A549 (cell line): Measurements from ENCODE around the gene LGR5. TPM values are rescaled to one million over a fixed set of nuclear protein-coding genes. Genes with fewer than 3 reads are reported as not detected.

Experiments
- ATAC-seq, 2 experiments: fragments of 200-7000 bp in 1 of 2; fragments of >200 bp in 1 of 2; cut with Nextera tagmentation in 1 of 2; cut with Tn5 transposase in 1 of 2; 3 replicates each; pipeline versions ENCODE4 v1.8.0 to v1.9.1; 2018 to 2020; ENCODE audit warnings: mild to moderate bottlenecking in 1 of 2, moderate library complexity in 1 of 2
- CTCF ChIA-PET: fragments of 300-600 bp; sonication (Branson Sonifier 250); formaldehyde crosslinking; extraction: SDS; loops from one replicate; lab custom pipeline; 2021; ENCODE audit warnings: antibody characterized with exemption, inconsistent platforms; lab: Yijun Ruan, JAX
- POLR2A ChIA-PET: fragments of 350-600 bp; formaldehyde crosslinking; extraction: SDS; loops from one replicate; lab custom pipeline; 2021; ENCODE audit warnings: antibody characterized with exemption, inconsistent platforms; lab: Yijun Ruan, JAX
- DNase-seq, 2 experiments: peaks; one replicate each; pipeline versions ENCODE4 v3.0.0 to v3.0.0-alpha.2; 2011 to 2016; ENCODE audit warnings: low read depth in 1 of 2, low spot score in 1 of 2
- FAIRE-seq: peaks from 2 replicates; lab custom pipeline; 2011; peaks lifted over from hg19 to GRCh38; lab: Jason Lieb, UNC
- H3K27ac ChIP-seq, 2 experiments: fragments of >200 bp; sonication (Bioruptor Twin); formaldehyde crosslinking; 3 replicates each; pipeline ENCODE4 v1.5.1; 2016 to 2017
- H3K4me1 ChIP-seq: fragments of >200 bp; sonication (Bioruptor Twin); formaldehyde crosslinking; 3 replicates; pipeline ENCODE4 v1.6.1; 2016
- H3K4me2 ChIP-seq: fragments of >200 bp; sonication (Bioruptor Twin); formaldehyde crosslinking; 3 replicates; pipeline ENCODE4 v1.6.1; 2016
- H3K4me3 ChIP-seq: fragments of >200 bp; sonication (Bioruptor Twin); formaldehyde crosslinking; 3 replicates; pipeline ENCODE4 v1.5.1; 2016
- H3K9me3 ChIP-seq: fragments of >200 bp; sonication (Bioruptor Twin); formaldehyde crosslinking; 3 replicates; pipeline ENCODE4 v1.6.1; 2016
- CBX2 ChIP-seq: fragments of 200-600 bp; sonication (generic); IDR thresholded peaks from 2 replicates; pipeline ENCODE4 v1.6.1; 2016; ENCODE audit warnings: low read depth, mild to moderate bottlenecking, borderline replicate concordance
- CHD2 ChIP-seq: fragments of 150-350 bp; IDR thresholded peaks from 2 replicates; pipeline ENCODE4 v1.6.1; 2014; ENCODE audit warnings: low read length; ENCODE audit not compliant: partially characterized antibody
- CHD4 ChIP-seq: fragments of 200-600 bp; sonication (generic); IDR thresholded peaks from 2 replicates; pipeline ENCODE4 v1.6.1; 2016; ENCODE audit warnings: antibody characterized with exemption, mild to moderate bottlenecking, borderline replicate concordance
- E2F6 ChIP-seq: IDR thresholded peaks from 2 replicates; pipeline ENCODE4 v1.6.1; 2012; ENCODE audit warnings: low read depth, borderline replicate concordance
- EHF ChIP-seq: fragments of 250-450 bp; sonication (Bioruptor Pico); IDR thresholded peaks from 2 replicates; pipeline ENCODE4 v1.5.0; 2020; ENCODE audit warnings: mild to moderate bottlenecking
- EHMT2 ChIP-seq: fragments of 200-600 bp; sonication (generic); IDR thresholded peaks from 2 replicates; pipeline ENCODE4 v1.6.1; 2016; ENCODE audit warnings: antibody characterized with exemption, low read depth, mild to moderate bottlenecking, moderate library complexity
- ESRRA ChIP-seq: fragments of 150-350 bp; IDR thresholded peaks from 2 replicates; pipeline ENCODE4 v1.6.1; 2014; ENCODE audit warnings: mild to moderate bottlenecking, low read length, borderline replicate concordance
- FOSL2 ChIP-seq, 2 experiments: fragments of 450-650 bp in 1 of 2; fragments of >200 bp in 1 of 2; sonication (Bioruptor Twin) in 1 of 2; formaldehyde crosslinking; IDR thresholded peaks; 2 replicates each; pipeline versions ENCODE4 v1.5.0 to v1.6.1; 2016 to 2020; ENCODE audit warnings: mild to moderate bottlenecking in 1 of 2, moderate library complexity in 1 of 2
- GATA3 ChIP-seq: IDR thresholded peaks from 2 replicates; pipeline ENCODE4 v1.6.1; 2012; ENCODE audit warnings: borderline replicate concordance
- HDAC2 ChIP-seq: fragments of 200-600 bp; sonication (generic); IDR thresholded peaks from 2 replicates; pipeline ENCODE4 v1.6.1; 2016
- HEYL ChIP-seq: fragments of 250-450 bp; sonication (Bioruptor Pico); IDR thresholded peaks from 2 replicates; pipeline ENCODE4 v1.8.0; 2021; ENCODE audit warnings: mild to moderate bottlenecking, moderate library complexity
- HOXA7 ChIP-seq: fragments of 250-450 bp; sonication (Bioruptor Pico); IDR thresholded peaks from 2 replicates; pipeline ENCODE4 v1.5.0; 2020; ENCODE audit warnings: mild to moderate bottlenecking, moderate library complexity
- HOXB13 ChIP-seq: fragments of 250-450 bp; sonication (Bioruptor Pico); IDR thresholded peaks from 2 replicates; pipeline ENCODE4 v1.5.0; 2020; ENCODE audit warnings: low read depth, mild to moderate bottlenecking, moderate library complexity
- JUN ChIP-seq, 2 experiments: fragments of >200 bp; sonication (Bioruptor Twin); formaldehyde crosslinking; IDR thresholded peaks; 2 replicates in 1 of 2; 3 replicates in 1 of 2; pipeline ENCODE4 v1.6.1; 2016 to 2017
- KDM1A ChIP-seq: fragments of 200-600 bp; sonication (generic); IDR thresholded peaks from 2 replicates; pipeline ENCODE4 v1.6.1; 2016; ENCODE audit warnings: low read depth, mild to moderate bottlenecking
- KDM5A ChIP-seq: fragments of 200-600 bp; sonication (generic); IDR thresholded peaks from 2 replicates; pipeline ENCODE4 v1.6.1; 2016; ENCODE audit warnings: antibody characterized with exemption, mild to moderate bottlenecking
- MAZ ChIP-seq: fragments of 150-350 bp; IDR thresholded peaks from 2 replicates; pipeline ENCODE4 v1.6.1; 2014; ENCODE audit warnings: antibody characterized with exemption, low read depth, low read length, borderline replicate concordance
- NPAS2 ChIP-seq: fragments of 250-450 bp; sonication (Bioruptor Pico); IDR thresholded peaks from 2 replicates; pipeline ENCODE4 v1.8.0; 2022; ENCODE audit warnings: mild to moderate bottlenecking, moderate library complexity, borderline replicate concordance
- NR3C1 ChIP-seq: fragments of >200 bp; sonication (Bioruptor Twin); formaldehyde crosslinking; IDR thresholded peaks from 3 replicates; pipeline ENCODE4 v1.6.1; 2017
- PHF8 ChIP-seq: fragments of 200-600 bp; sonication (generic); IDR thresholded peaks from 2 replicates; pipeline ENCODE4 v1.6.1; 2016; ENCODE audit warnings: low read depth, mild to moderate bottlenecking, antibody characterized with exemption, moderate library complexity, borderline replicate concordance
- POLR2A ChIP-seq: IDR thresholded peaks from 2 replicates; pipeline ENCODE4 v1.6.1; 2012; ENCODE audit warnings: mild to moderate bottlenecking, low read length
- POLR2AphosphoS2 ChIP-seq: conservative IDR thresholded peaks from 2 replicates; pipeline ENCODE4 v1.6.1; 2012; ENCODE audit warnings: low read length, improper control_type of control experiment, inconsistent platforms
- RAD21 ChIP-seq, 2 experiments: fragments of >200 bp in 1 of 2; sonication (Bioruptor Twin) in 1 of 2; formaldehyde crosslinking in 1 of 2; IDR thresholded peaks in 1 of 2; conservative IDR thresholded peaks in 1 of 2; 2 replicates in 1 of 2; 3 replicates in 1 of 2; pipeline ENCODE4 v1.6.1; 2012 to 2018; ENCODE audit warnings: inconsistent platforms in 1 of 2
- RCOR1 ChIP-seq: fragments of 150-350 bp; IDR thresholded peaks from 2 replicates; pipeline ENCODE4 v1.6.1; 2014; ENCODE audit warnings: antibody characterized with exemption, low read length, low read depth
- RNF2 ChIP-seq: fragments of 200-600 bp; sonication (generic); IDR thresholded peaks from 2 replicates; pipeline ENCODE4 v1.6.1; 2016; ENCODE audit warnings: low read depth, mild to moderate bottlenecking, antibody characterized with exemption, moderate library complexity, borderline replicate concordance
- SREBF2 ChIP-seq: fragments of 450-650 bp; IDR thresholded peaks from 2 replicates; pipeline ENCODE4 v1.6.1; 2014; ENCODE audit warnings: mild to moderate bottlenecking, moderate library complexity
- TFCP2L1 ChIP-seq: fragments of 250-450 bp; sonication (Bioruptor Pico); IDR thresholded peaks from 2 replicates; pipeline ENCODE4 v1.5.0; 2021; ENCODE audit warnings: mild to moderate bottlenecking
- TP53 ChIP-seq: fragments of 250-450 bp; sonication (Bioruptor Pico); IDR thresholded peaks from 2 replicates; pipeline ENCODE4 v1.5.0; 2021; ENCODE audit warnings: mild to moderate bottlenecking, moderate library complexity
- ZFP36 ChIP-seq: fragments of 450-650 bp; IDR thresholded peaks from 2 replicates; pipeline ENCODE4 v1.6.1; 2014; ENCODE audit warnings: borderline replicate concordance; ENCODE audit not compliant: partially characterized antibody
- ZSCAN20 ChIP-seq: fragments of 250-450 bp; sonication (Bioruptor Pico); IDR thresholded peaks from 2 replicates; pipeline ENCODE4 v1.8.0; 2022; ENCODE audit warnings: mild to moderate bottlenecking, moderate library complexity
- WGBS: methylation state at CpG from one replicate; pipeline ENCODE4 v1.1.6; 2017; ENCODE audit errors: missing lambda C conversion rate; 5-methylcytosine and 5-hydroxymethylcytosine counted together
- polyA plus RNA-seq, 4 experiments: library from polyadenylated mRNA; depleted of rRNA in 3 of 4; stranded (reverse); fragments of >200 nt; fragmentation: RNase III in 1 of 4; extraction: RNeasy Plus Mini Kit Qiagen cat#74134 plus additional on column Dnase treatment in 1 of 4; gene quantifications; 2 replicates in 3 of 4; 3 replicates in 1 of 4; pipeline ENCODE4 v1.2.3, GENCODE V29; 2011 to 2017

The LGR5 gene
- polyA plus RNA-seq, 2 of the 4 experiments (the other 2 are of a cell fraction) = not detected

- DNase-seq (no peak), FAIRE-seq (no peak), ATAC-seq (no peak)
- no peak for TF ChIP-seq POLR2AphosphoS2
- TF ChIP-seq PHF8 = no peak
- TF ChIP-seq TP53 (CRISPR knock-in tag) = no peak
- TF ChIP-seq ESRRA = no peak
- TF ChIP-seq HOXA7 (CRISPR knock-in tag) = no peak
- no peak for TF ChIP-seq HOXB13
- no peak for TF ChIP-seq CBX2
- TF ChIP-seq FOSL2 (IDR thresholded peaks at IDR 0.05) = no peak
- TF ChIP-seq FOSL2 (CRISPR knock-in tag; IDR thresholded peaks at IDR 0.05) = no peak
- TF ChIP-seq TFCP2L1 (CRISPR knock-in tag) = no peak
- no peak for TF ChIP-seq ZSCAN20 (CRISPR knock-in tag)
- TF ChIP-seq POLR2A = no peak
- TF ChIP-seq EHF (CRISPR knock-in tag) = no peak
- no peak for TF ChIP-seq RNF2
- no peak for TF ChIP-seq CHD2
- WGBS = 2% methylated on average over 1 of the region's 1 CpG
- Histone ChIP-seq H3K9me3 (no peaks in the 10 kb centered on the region), H3K4me1 (peaks cover 9% of the 10 kb centered on the region; the same call in 2 of the 3 replicates), H3K27ac (no peak overlapping the region), H3K4me2 (no peak overlapping the region), H3K4me3 (no peak overlapping the region)
- ChIA-PET CTCF (no interaction called here), POLR2A (no interaction called here)
Observed at GRCh38 chr12:71445071-71445470, 5.5 kb downstream of the LGR5 start.

DNA sequence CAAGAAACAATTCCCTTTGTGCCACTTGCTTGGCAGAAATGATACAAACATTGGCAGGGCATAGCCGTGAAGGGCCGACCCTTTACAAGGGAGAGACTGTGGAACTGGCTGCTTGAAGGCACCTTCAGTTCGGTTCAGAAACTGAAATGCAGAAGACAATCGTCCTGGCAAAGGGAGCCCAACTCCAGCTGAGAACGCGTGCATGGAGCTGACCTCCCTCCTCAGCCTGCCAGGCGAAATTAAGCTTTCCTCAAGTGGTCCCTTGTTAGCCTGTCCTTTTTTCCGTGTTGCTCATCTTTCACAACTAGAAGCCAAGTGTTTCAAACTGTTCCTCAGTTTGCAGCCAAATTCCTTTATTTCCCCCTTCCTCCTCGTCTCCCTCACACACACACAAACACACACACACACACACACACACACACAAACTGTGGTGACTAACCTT lies 8.1 kb downstream of the LGR5 start:
- Histone ChIP-seq H3K4me1 (no peaks in the 10 kb centered on the region), H3K27ac (no peak overlapping the region), H3K4me3 (no peak overlapping the region), H3K9me3 (no peaks in the 10 kb centered on the region), H3K4me2 (no peak overlapping the region)
- no peak for ATAC-seq
- no peak for DNase-seq
- no peak for FAIRE-seq
- WGBS = 25% methylated on average over 9 of the region's 9 CpGs
- ChIA-PET POLR2A (no interaction called here), CTCF (no interaction called here)
- TF ChIP-seq JUN (IDR thresholded peaks at IDR 0.05) = no peak
- TF ChIP-seq HDAC2 = no peak
- TF ChIP-seq RCOR1 = no peak
- TF ChIP-seq MAZ = no peak
- TF ChIP-seq NR3C1 = no peak
- TF ChIP-seq PHF8 = no peak
- TF ChIP-seq ZFP36 = no peak
- no peak for TF ChIP-seq RNF2
- TF ChIP-seq CHD4 = no peak
- no peak for TF ChIP-seq KDM1A
- TF ChIP-seq NPAS2 = no peak
- no peak for TF ChIP-seq RAD21 (conservative IDR thresholded peaks at IDR 0.05 in 1 of 2, IDR thresholded peaks at IDR 0.05 in 1 of 2)
- no peak for TF ChIP-seq EHMT2
- TF ChIP-seq HEYL = no peak
- no peak for TF ChIP-seq ZSCAN20 (CRISPR knock-in tag)
- no peak for TF ChIP-seq E2F6
- TF ChIP-seq KDM5A = no peak

- Histone ChIP-seq H3K4me3 (no peak overlapping the region), H3K4me2 (no peak overlapping the region), H3K27ac (no peak overlapping the region), H3K9me3 (no peaks in the 10 kb centered on the region), H3K4me1 (no peaks in the 10 kb centered on the region)
- DNase-seq = no peak
- ATAC-seq = no peak
- no peak for FAIRE-seq
- POLR2A ChIA-PET = no interaction called here
- no peak for TF ChIP-seq E2F6
- no peak for TF ChIP-seq EHMT2
- no peak for TF ChIP-seq HOXA7 (CRISPR knock-in tag)
- no peak for TF ChIP-seq RCOR1
- TF ChIP-seq GATA3 = no peak
- no peak for TF ChIP-seq SREBF2
- TF ChIP-seq KDM1A = no peak
- TF ChIP-seq NR3C1 = no peak
- no peak for TF ChIP-seq HEYL
- WGBS = 30% methylated on average over 3 of the region's 3 CpGs
- CTCF ChIA-PET = no interaction called here
Observed at GRCh38 chr12:71448150-71448581, 8.6 kb downstream of the LGR5 start.
